Fibroblast of mammary gland (primary cell): ENCODE data around the gene CPA1.

Experiments used
- DNase-seq: peaks from one replicate; pipeline ENCODE4 v3.0.0-alpha.2; 2010; ENCODE audit warnings: low read depth
- H3K4me3 ChIP-seq: 2 replicates; pipeline ENCODE4 v1.5.1; 2011; ENCODE audit warnings: low read depth, mild to moderate bottlenecking, low read length, moderate library complexity; ENCODE audit not compliant: control insufficient read depth
- CTCF ChIP-seq: conservative IDR thresholded peaks from 2 replicates; pipeline ENCODE4 v1.5.1; 2011; ENCODE audit warnings: low read depth, low read length, inconsistent platforms; ENCODE audit not compliant: control insufficient read depth, insufficient read depth

CPA1 gene

GRCh38 chr7:130379921-130380860 lies at the start of gene CPA1:
CPA1 (plus strand) TSS chr7:130380494; CDS start chr7:130380521, 27 bp downstream.
- TF ChIP-seq CTCF = no peak
- no peak for DNase-seq
- H3K4me3 ChIP-seq = no peak within 1 kb of the TSS

GRCh38 chr7:130332259-130333053 lies 47.8 kb upstream of the CPA1 start:
- DNase-seq = no peak
- TF ChIP-seq CTCF = no peak
- no peak overlapping the region for H3K4me3 ChIP-seq

GRCh38 chr7:130333832-130334231 lies 46.5 kb upstream of the CPA1 start:
- TF ChIP-seq CTCF = no peak
- no peak for DNase-seq
- H3K4me3 ChIP-seq = no peak overlapping the region

GRCh38 chr7:130334274-130334673 lies 46.0 kb upstream of the CPA1 start:
- no peak for TF ChIP-seq CTCF
- DNase-seq = peak; percentile 20
- no peak overlapping the region for H3K4me3 ChIP-seq

GRCh38 chr7:130337410-130337971 lies 42.8 kb upstream of the CPA1 start:
- H3K4me3 ChIP-seq = no peak overlapping the region
- no peak for DNase-seq
- TF ChIP-seq CTCF = no peak

GRCh38 chr7:130338233-130338632 lies 42.1 kb upstream of the CPA1 start:
- H3K4me3 ChIP-seq = no peak overlapping the region
- no peak for DNase-seq
- no peak for TF ChIP-seq CTCF
